B cell (primary cell): ENCODE measurements around the gene WEE1. TPM values are rescaled to one million over a fixed set of nuclear protein-coding genes. Genes with fewer than 3 reads are reported as not detected.

Experiments
- ATAC-seq: fragments of 200-7000 bp; cut with Tn5 transposase; one replicate; pipeline ENCODE4 v1.10.0; 2021; ENCODE audit warnings: low read depth, mild to moderate bottlenecking, moderate number of reproducible peaks, moderate library complexity
- CTCF ChIA-PET: fragments of 350-600 bp; sonication (Branson Sonifier 250); formaldehyde crosslinking; loops from one replicate; lab custom pipeline; 2021; ENCODE audit warnings: antibody characterized with exemption, inconsistent platforms; lab: Charles Lee
- POLR2A ChIA-PET: fragments of 350-600 bp; sonication (Branson Sonifier 250); formaldehyde crosslinking; loops from one replicate; lab custom pipeline; 2021; ENCODE audit warnings: antibody characterized with exemption; lab: Charles Lee
- DNase-seq: peaks from one replicate; pipeline ENCODE4 v3.0.0; 2013
- H2AFZ ChIP-seq: 2 replicates; pipeline ENCODE4 v1.6.1; 2012; ENCODE audit warnings: mild to moderate bottlenecking, low read depth, low read length; ENCODE audit not compliant: insufficient read depth, poor library complexity, severe bottlenecking
- H3K27ac ChIP-seq, 2 donors: 1 replicate in 1 of 2; 2 replicates in 1 of 2; pipeline ENCODE4 v1.5.1; 2012 to 2013; ENCODE audit warnings: low read length in 2 of 2, mild to moderate bottlenecking in 2 of 2, moderate library complexity in 1 of 2
- H3K27me3 ChIP-seq, 4 experiments: fragments of 200-600 bp in 1 of 4; sonication (generic) in 1 of 4; replicated peaks in 1 of 4; 1 replicate in 2 of 4; 2 replicates in 2 of 4; pipeline versions ENCODE4 v1.6.1 to v1.7.0; 2013 to 2016; ENCODE audit warnings: low read length in 3 of 4, mild to moderate bottlenecking in 2 of 4, mixed read lengths in 1 of 4, moderate library complexity in 1 of 4; ENCODE audit not compliant: insufficient read depth in 4 of 4, control insufficient read depth in 3 of 4; ENCODE audit errors: control extremely low read depth in 1 of 4
- H3K36me3 ChIP-seq, 2 experiments: replicated peaks in 1 of 2; 1 replicate in 1 of 2; 2 replicates in 1 of 2; pipeline versions ENCODE4 v1.6.1 to v1.7.1; 2013; ENCODE audit warnings: low read length in 1 of 2; ENCODE audit not compliant: insufficient read depth in 2 of 2, control insufficient read depth in 1 of 2; ENCODE audit errors: control extremely low read depth in 1 of 2, extremely low read depth in 1 of 2
- H3K4me1 ChIP-seq, 2 donors: fragments of 200-600 bp in 1 of 2; sonication (generic) in 1 of 2; 1 replicate in 1 of 2; 2 replicates in 1 of 2; pipeline versions ENCODE4 v1.5.1 to v1.6.1; 2013 to 2017; ENCODE audit warnings: low read length in 2 of 2; ENCODE audit not compliant: control insufficient read depth in 2 of 2, insufficient read depth in 2 of 2
- H3K4me2 ChIP-seq: replicated peaks from 2 replicates; pipeline ENCODE3; 2012; ENCODE audit warnings: mild to moderate bottlenecking, low read depth, low read length; ENCODE audit not compliant: poor library complexity, severe bottlenecking
- H3K4me3 ChIP-seq, 5 experiments: fragments of 200-600 bp in 1 of 5; sonication (generic) in 1 of 5; 1 replicate in 3 of 5; 2 replicates in 2 of 5; pipeline versions ENCODE4 v1.5.1 to v1.7.0; 2011 to 2016; ENCODE audit warnings: low read length in 4 of 5, mild to moderate bottlenecking in 4 of 5, low read depth in 2 of 5, control low read depth in 1 of 5, moderate library complexity in 1 of 5; ENCODE audit not compliant: insufficient read depth in 1 of 5; ENCODE audit errors: control extremely low read depth in 1 of 5, extremely low read depth in 1 of 5
- H3K79me2 ChIP-seq: fragments of 200-600 bp; sonication (generic); one replicate; pipeline ENCODE4 v1.6.0; 2016; ENCODE audit warnings: low read length; ENCODE audit not compliant: control insufficient read depth, insufficient read depth
- H3K9ac ChIP-seq: fragments of 200-600 bp; sonication (generic); 2 replicates; pipeline ENCODE4 v1.6.1; 2017; ENCODE audit warnings: mild to moderate bottlenecking, low read length, moderate library complexity
- H3K9me3 ChIP-seq, 3 donors: one replicate each; pipeline versions ENCODE4 v1.6.1 to v1.7.1; 2013; ENCODE audit warnings: low read length in 2 of 3; ENCODE audit not compliant: control insufficient read depth in 2 of 3, insufficient read depth in 1 of 3; ENCODE audit errors: control extremely low read depth in 1 of 3
- H4K20me1 ChIP-seq: 2 replicates; pipeline ENCODE4 v1.6.0; 2012; ENCODE audit warnings: mild to moderate bottlenecking, low read length; ENCODE audit not compliant: insufficient read depth, control insufficient read depth, poor library complexity, severe bottlenecking
- H3K27ac Mint-ChIP-seq: one replicate; pipeline ENCODE4 v1.8.0; 2021; ENCODE audit warnings: mixed read lengths
- H3K27me3 Mint-ChIP-seq: one replicate; pipeline ENCODE4 v1.8.0; 2021; ENCODE audit warnings: mixed read lengths
- H3K4me1 Mint-ChIP-seq: one replicate; pipeline ENCODE4 v1.8.0; 2021; ENCODE audit warnings: mixed read lengths
- H3K4me3 Mint-ChIP-seq: one replicate; pipeline ENCODE4 v1.8.0; 2021; ENCODE audit warnings: mixed read lengths
- H3K9me3 Mint-ChIP-seq: one replicate; pipeline ENCODE4 v1.8.0; 2022; ENCODE audit warnings: mixed read lengths; ENCODE audit not compliant: insufficient read depth
- CTCF ChIP-seq: fragments of 200-600 bp; IDR thresholded peaks from one replicate; pipeline ENCODE4 v1.8.0; 2022; ENCODE audit warnings: antibody characterized with exemption, mild to moderate bottlenecking
- EZH2 ChIP-seq: IDR thresholded peaks from 2 replicates; pipeline ENCODE4 v1.6.1; 2012; ENCODE audit warnings: borderline replicate concordance, low read depth, mild to moderate bottlenecking, moderate library complexity, low read length; ENCODE audit not compliant: insufficient read depth, poor library complexity, severe bottlenecking
- WGBS: methylation state at CpG from one replicate; pipeline ENCODE4 v1.1.5; 2013; ENCODE audit warnings: missing lambda C conversion rate; ENCODE audit not compliant: insufficient coverage; 5-methylcytosine and 5-hydroxymethylcytosine counted together
- intact Hi-C: fragments of 100-400 bp; cut with micrococcal nuclease; formaldehyde crosslinking; loops from one replicate; pipeline ENCODE4 v1.10.0; 2022
- polyA plus RNA-seq: library from polyadenylated mRNA; depleted of rRNA; stranded (reverse); fragments of >200 nt; gene quantifications from 2 replicates; pipeline ENCODE4 v1.2.3, GENCODE V29; 2012
- total RNA-seq, 2 donors: library from RNA; stranded (reverse); fragments of 120-200 nt in 1 of 2; gene quantifications; 1 replicate in 1 of 2; 2 replicates in 1 of 2; pipeline versions ENCODE4 v1.2.3 to v1.2.4, GENCODE V29; 2013 to 2022

The WEE1 gene
- total and polyA plus RNA-seq, 2 donors (not counting 1 experiment from before 2014, with no cell fraction given) = 14.7 to 31.3 TPM

- DNase-seq (no peak), ATAC-seq (no peak)
- WGBS = 100% methylated on average over 3 of the region's 4 CpGs
- Histone ChIP-seq H3K36me3 (peaks cover 10 to 50% of the 10 kb centered on the region in 2 experiments), H3K79me2 (peaks cover 29% of the 10 kb centered on the region), H3K27me3 (no peaks in the 10 kb centered on the region), H2AFZ (no peak overlapping the region), H3K9me3 (peaks cover 0 to 4% (median 0%) of the 10 kb centered on the region in 3 donors), H3K4me2 (no peak overlapping the region), H3K9ac (no peak overlapping the region), H4K20me1 (no peaks in the 10 kb centered on the region), H3K4me1 (peaks cover 5 to 13% of the 10 kb centered on the region in 2 donors), H3K4me3 (no peak overlapping the region), H3K27ac (no peak overlapping the region)
- intact Hi-C loops = no loop called here
- TF ChIP-seq CTCF (no peak), EZH2 (no peak)
- H3K27ac Mint-ChIP-seq = no peak overlapping the region
- no peaks in the 10 kb centered on the region for H3K9me3 Mint-ChIP-seq
- H3K4me3 Mint-ChIP-seq = no peak overlapping the region
- CTCF ChIA-PET = interaction anchor here (0.7 kb wide), 1 partner anchor 748 kb away, joined by 3 read pairs; no protein-coding TSS in a partner anchor
- H3K27me3 Mint-ChIP-seq = no peaks in the 10 kb centered on the region
- POLR2A ChIA-PET = no interaction called here
- peaks cover 27% of the 10 kb centered on the region for H3K4me1 Mint-ChIP-seq
These were observed 7.4 kb downstream of the WEE1 start for GRCh38 chr11:9580894-9581293.

GRCh38 chr11:9581556-9582161, 8.2 kb downstream of the WEE1 start:
- no peak overlapping the region for H2AFZ ChIP-seq
- no peak for DNase-seq
- Mint-ChIP-seq H3K4me3 (no peak overlapping the region), H3K9me3 (no peaks in the 10 kb centered on the region), H3K4me1 (peaks cover 20% of the 10 kb centered on the region), H3K27ac (no peak overlapping the region), H3K27me3 (no peaks in the 10 kb centered on the region)
- no peak overlapping the region for H3K9ac ChIP-seq
- ATAC-seq = no peak
- H3K79me2 ChIP-seq = peaks cover 22% of the 10 kb centered on the region
- no peaks in the 10 kb centered on the region for H3K27me3 ChIP-seq
- no peak overlapping the region for H3K4me2 ChIP-seq
- peaks cover 14 to 55% of the 10 kb centered on the region in 2 experiments for H3K36me3 ChIP-seq
- peaks cover 0 to 9% of the 10 kb centered on the region in 2 donors for H3K4me1 ChIP-seq
- peaks cover 0 to 4% (median 0%) of the 10 kb centered on the region in 3 donors for H3K9me3 ChIP-seq
- ChIA-PET POLR2A (no interaction called here), CTCF (no interaction called here)
- H3K4me3 ChIP-seq = no peak overlapping the region
- 100% methylated on average over 5 of the region's 6 CpGs for WGBS
- no peaks in the 10 kb centered on the region for H4K20me1 ChIP-seq
- intact Hi-C loops = no loop called here
- TF ChIP-seq CTCF = no peak
- TF ChIP-seq EZH2 = no peak
- no peak overlapping the region for H3K27ac ChIP-seq
